ENCODE results near the gene RBM24. TPM values are rescaled to one million over a fixed set of nuclear protein-coding genes. Genes with fewer than 3 reads are reported as not detected.

RBM24 gene
- total and polyA plus RNA-seq, 2 experiments from 2014 or later = 0.29 to 0.97 TPM

DNA sequence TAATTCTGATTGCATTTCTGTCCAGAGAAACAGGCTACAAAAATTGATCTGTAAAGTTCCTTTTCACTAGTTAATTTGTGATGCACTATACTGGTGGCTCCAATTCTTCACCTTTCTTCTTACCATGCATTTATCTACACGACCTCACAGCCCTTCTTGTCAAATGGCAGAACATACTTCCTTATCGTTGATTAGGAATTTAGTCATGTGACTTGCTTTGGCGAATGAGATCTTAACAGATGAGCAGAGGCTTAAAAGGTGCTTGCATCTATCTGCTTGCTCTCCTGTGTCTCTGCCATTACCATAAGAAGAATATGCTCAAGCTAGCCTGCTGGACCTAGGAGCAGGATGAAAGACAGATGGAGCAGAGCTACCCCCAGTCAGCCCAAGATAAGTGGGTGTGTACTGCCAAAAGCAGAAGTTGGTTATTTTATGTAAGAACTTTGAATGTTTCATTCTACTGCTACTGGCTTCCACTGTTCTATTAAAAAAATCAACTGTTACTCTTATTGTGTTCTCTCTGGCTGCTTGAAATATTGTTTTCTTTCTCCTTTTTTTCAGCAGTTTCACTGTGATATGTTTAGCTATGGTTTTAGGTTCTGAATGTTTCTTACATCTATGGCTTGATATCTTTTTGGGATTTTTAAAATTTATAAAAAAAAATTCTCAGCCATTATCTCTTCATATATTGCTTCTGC, 40.2 kb upstream of the RBM24 start:
- DNase-seq (ENCODE audit: low spot score) = no peak
- no peak overlapping the region for H3K27ac ChIP-seq
- no peaks in the 10 kb centered on the region for H3K36me3 ChIP-seq (replicated peaks; ENCODE audit: insufficient read depth, low read depth)
- no peaks in the 10 kb centered on the region for H3K4me1 ChIP-seq (ENCODE audit: insufficient read depth)
- H2AFZ ChIP-seq = no peak overlapping the region
- no peak overlapping the region for H3K4me3 ChIP-seq
- no peak overlapping the region for H3K4me2 ChIP-seq
- 84% methylated on average over 3 of the region's 3 CpGs for WGBS (ENCODE audit: low lambda C conversion rate, missing lambda C conversion rate)
- H3K9me3 ChIP-seq (ENCODE audit: low read depth) = no peaks in the 10 kb centered on the region
- no peaks in the 10 kb centered on the region for H3K27me3 ChIP-seq
- TF ChIP-seq, protein P1, sequence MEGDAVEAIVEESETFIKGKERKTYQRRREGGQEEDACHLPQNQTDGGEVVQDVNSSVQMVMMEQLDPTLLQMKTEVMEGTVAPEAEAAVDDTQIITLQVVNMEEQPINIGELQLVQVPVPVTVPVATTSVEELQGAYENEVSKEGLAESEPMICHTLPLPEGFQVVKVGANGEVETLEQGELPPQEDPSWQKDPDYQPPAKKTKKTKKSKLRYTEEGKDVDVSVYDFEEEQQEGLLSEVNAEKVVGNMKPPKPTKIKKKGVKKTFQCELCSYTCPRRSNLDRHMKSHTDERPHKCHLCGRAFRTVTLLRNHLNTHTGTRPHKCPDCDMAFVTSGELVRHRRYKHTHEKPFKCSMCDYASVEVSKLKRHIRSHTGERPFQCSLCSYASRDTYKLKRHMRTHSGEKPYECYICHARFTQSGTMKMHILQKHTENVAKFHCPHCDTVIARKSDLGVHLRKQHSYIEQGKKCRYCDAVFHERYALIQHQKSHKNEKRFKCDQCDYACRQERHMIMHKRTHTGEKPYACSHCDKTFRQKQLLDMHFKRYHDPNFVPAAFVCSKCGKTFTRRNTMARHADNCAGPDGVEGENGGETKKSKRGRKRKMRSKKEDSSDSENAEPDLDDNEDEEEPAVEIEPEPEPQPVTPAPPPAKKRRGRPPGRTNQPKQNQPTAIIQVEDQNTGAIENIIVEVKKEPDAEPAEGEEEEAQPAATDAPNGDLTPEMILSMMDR (IDR thresholded peaks at IDR 0.05; ENCODE audit: poor library complexity) = no peak
- no peak for TF ChIP-seq EZH2phosphoT487 (IDR thresholded peaks at IDR 0.05; ENCODE audit: low read depth, severe bottlenecking, unreplicated experiment)
- TF ChIP-seq EZH2 (IDR thresholded peaks at IDR 0.05; ENCODE audit: borderline replicate concordance) = no peak
- H4K20me1 ChIP-seq (ENCODE audit: insufficient read depth, poor library complexity, severe bottlenecking) = no peaks in the 10 kb centered on the region
- H3K79me2 ChIP-seq = no peaks in the 10 kb centered on the region
- H3K9me2 ChIP-seq (replicated peaks; ENCODE audit: insufficient read depth) = no peaks in the 10 kb centered on the region

DNA sequence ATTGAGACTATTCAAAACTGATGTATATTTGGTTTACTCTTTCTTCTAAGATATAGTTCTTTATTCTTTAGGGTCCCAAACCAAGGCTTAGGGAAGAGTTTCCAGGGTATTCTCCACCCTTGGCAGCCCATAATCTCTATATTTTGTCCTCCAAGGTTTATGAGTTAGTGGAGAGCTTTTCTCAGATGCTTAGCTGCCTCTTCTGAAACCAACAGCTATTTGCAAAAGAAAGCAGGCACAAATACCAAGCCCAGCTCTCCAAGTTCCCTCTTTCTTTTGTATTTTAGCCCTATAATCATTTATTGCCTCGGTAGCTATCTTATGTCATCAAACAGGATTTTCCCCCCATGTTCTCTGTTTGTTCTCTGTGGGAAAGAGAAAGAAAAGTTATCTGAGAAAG, 39.1 kb upstream of the RBM24 start:
- Histone ChIP-seq H3K79me2 (no peaks in the 10 kb centered on the region), H3K4me3 (no peak overlapping the region), H4K20me1 (ENCODE audit: insufficient read depth, poor library complexity, severe bottlenecking) (no peaks in the 10 kb centered on the region), H3K4me2 (no peak overlapping the region), H3K27me3 (no peaks in the 10 kb centered on the region), H3K4me1 (ENCODE audit: insufficient read depth) (no peaks in the 10 kb centered on the region), H3K9me2 (replicated peaks; ENCODE audit: insufficient read depth) (no peaks in the 10 kb centered on the region), H2AFZ (no peak overlapping the region), H3K36me3 (replicated peaks; ENCODE audit: insufficient read depth, low read depth) (no peaks in the 10 kb centered on the region), H3K9me3 (ENCODE audit: low read depth) (no peaks in the 10 kb centered on the region), H3K27ac (no peak overlapping the region)
- WGBS (ENCODE audit: low lambda C conversion rate, missing lambda C conversion rate) = 30% methylated on average over 1 of the region's 1 CpG
- TF ChIP-seq, protein P1 (IDR thresholded peaks at IDR 0.05; ENCODE audit: poor library complexity) = no peak
- TF ChIP-seq EZH2 (IDR thresholded peaks at IDR 0.05; ENCODE audit: borderline replicate concordance) (no peak), EZH2phosphoT487 (IDR thresholded peaks at IDR 0.05; ENCODE audit: low read depth, severe bottlenecking, unreplicated experiment) (no peak)
- no peak for DNase-seq (ENCODE audit: low spot score)

DNA sequence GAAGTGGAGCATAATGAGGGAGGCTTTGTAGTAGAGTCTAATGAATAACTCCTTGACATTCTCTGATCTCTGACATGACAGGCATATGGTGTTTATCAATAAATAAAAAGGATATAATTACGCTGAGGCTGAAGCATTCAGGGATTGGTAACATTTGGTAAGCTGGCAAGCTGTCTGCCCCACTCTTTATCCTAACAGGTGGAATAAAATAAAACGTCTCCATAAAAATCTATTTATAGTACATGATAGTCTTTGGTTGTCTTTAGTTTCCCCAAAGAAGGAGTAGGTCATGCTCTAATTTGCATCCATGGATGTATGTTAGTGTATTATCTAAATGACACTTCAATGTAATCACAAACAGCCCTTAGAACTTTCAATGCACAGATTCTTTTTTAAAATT, 30.9 kb upstream of the RBM24 start:
- Histone ChIP-seq H3K9me3 (ENCODE audit: low read depth) (no peaks in the 10 kb centered on the region), H3K27ac (no peak overlapping the region), H3K27me3 (no peaks in the 10 kb centered on the region), H3K36me3 (replicated peaks; ENCODE audit: insufficient read depth, low read depth) (no peaks in the 10 kb centered on the region), H3K79me2 (no peaks in the 10 kb centered on the region), H3K9me2 (replicated peaks; ENCODE audit: insufficient read depth) (no peaks in the 10 kb centered on the region), H3K4me3 (no peak overlapping the region), H3K4me2 (no peak overlapping the region), H3K4me1 (ENCODE audit: insufficient read depth) (no peaks in the 10 kb centered on the region), H2AFZ (no peak overlapping the region), H4K20me1 (ENCODE audit: insufficient read depth, poor library complexity, severe bottlenecking) (no peaks in the 10 kb centered on the region)
- TF ChIP-seq EZH2 (IDR thresholded peaks at IDR 0.05; ENCODE audit: borderline replicate concordance) (no peak), EZH2phosphoT487 (IDR thresholded peaks at IDR 0.05; ENCODE audit: low read depth, severe bottlenecking, unreplicated experiment) (no peak)
- TF ChIP-seq, protein P1 (IDR thresholded peaks at IDR 0.05; ENCODE audit: poor library complexity) = no peak
- DNase-seq (ENCODE audit: low spot score) = no peak
- WGBS (ENCODE audit: low lambda C conversion rate, missing lambda C conversion rate) = 80% methylated on average over 2 of the region's 2 CpGs
